ENCODE measurements around the gene AFAP1. TPM values are rescaled to one million over a fixed set of nuclear protein-coding genes. Genes with fewer than 3 reads are reported as not detected.

Gene AFAP1
- total and polyA plus RNA-seq, 2 of the 4 experiments (the other 2 are of a cell fraction): 48.2 to 80.9 TPM

DNA sequence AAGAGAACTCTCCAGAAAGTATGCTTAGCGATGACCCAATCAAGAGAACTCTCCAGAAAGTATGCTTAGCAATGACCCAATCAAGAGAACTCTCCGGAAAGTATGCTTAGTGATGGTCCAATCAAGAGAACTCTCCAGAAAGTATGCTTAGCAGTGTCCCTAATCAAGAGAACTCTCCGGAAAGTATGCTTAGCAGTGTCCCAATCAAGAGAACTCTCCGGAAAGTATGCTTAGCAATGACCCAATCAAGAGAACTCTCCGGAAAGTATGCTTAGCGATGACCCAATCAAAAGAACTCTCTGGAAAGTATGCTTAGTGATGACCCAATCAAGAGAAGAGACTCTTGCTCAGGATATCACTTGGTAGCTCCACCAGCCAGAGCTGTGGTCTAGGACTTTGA, 92.5 kb downstream of the AFAP1 start:
- no peak for DNase-seq
- no peak for ATAC-seq (ENCODE audit: low read depth)
- Histone ChIP-seq H3K27me3 (ENCODE audit: control insufficient read depth, insufficient read depth, low read length) (no peaks in the 10 kb centered on the region), H3K9me1 (ENCODE audit: insufficient read depth, low read length) (peaks cover 44% of the 10 kb centered on the region), H4K8ac (ENCODE audit: low read depth in 2 of 2, low read length in 2 of 2) (peak overlapping the region; percentile 94 to 96; a peak in 2 of 4 replicates), H2AFZ (replicated peaks; ENCODE audit: low read length, poor library complexity) (no peak overlapping the region), H3K9me3 (ENCODE audit: control insufficient read depth, insufficient read depth, low read length) (no peaks in the 10 kb centered on the region), H3K18ac (ENCODE audit: low read depth, low read length) (peak overlapping the region; percentile 62; the same call in 1 of the 2 replicates), H3K14ac (replicated peaks; ENCODE audit: low read depth, low read length) (peak overlapping the region; percentile 97; the same call in 1 of the 2 replicates), H4K20me1 (ENCODE audit: insufficient read depth, low read length) (peaks cover 3% of the 10 kb centered on the region; the same call in 1 of the 2 replicates), H2AK5ac (ENCODE audit: low read depth, low read length) (0 out of 2 replicates have a peak overlapping the region, but pooled peaks have one; percentile 18), H3K56ac (ENCODE audit: extremely low read depth, insufficient read depth, low read length) (no peak overlapping the region), H2BK120ac (ENCODE audit: low read depth, low read length) (peak overlapping the region; percentile 53; the same call in 1 of the 2 replicates), H3K36me3 (ENCODE audit: control insufficient read depth, insufficient read depth, low read length) (peaks cover 52% of the 10 kb centered on the region), H3K4ac (ENCODE audit: low read depth, low read length) (peak overlapping the region; percentile 61; the same call in 1 of the 2 replicates), H3K9ac (ENCODE audit: low read depth, low read length) (no peak overlapping the region), H3K4me2 (ENCODE audit: low read depth, low read length) (no peak overlapping the region), H4K5ac (ENCODE audit: low read depth, low read length) (peak overlapping the region; percentile 6; the same call in 1 of the 2 replicates), H3K4me3 (ENCODE audit: insufficient read depth, low read depth, low read length) (no peak overlapping the region), H2AK9ac (replicated peaks; ENCODE audit: low read depth, low read length, poor library complexity) (no peak overlapping the region), H2BK20ac (ENCODE audit: low read depth, low read length) (peak overlapping the region; percentile 22; the same call in 1 of the 2 replicates), H3K4me1 (ENCODE audit: control insufficient read depth, insufficient read depth, low read length) (peaks cover 35% of the 10 kb centered on the region), H3K27ac (ENCODE audit: insufficient read depth, low read length) (no peak overlapping the region), H2BK5ac (ENCODE audit: low read depth, low read length, poor library complexity, severe bottlenecking) (peak overlapping the region; percentile 100), H4K91ac (ENCODE audit: insufficient read depth, low read depth, low read length) (peak overlapping the region; percentile 72), H2BK15ac (ENCODE audit: low read depth, low read length) (peak overlapping the region; percentile 22; the same call in 2 of the 3 replicates), H3K79me1 (ENCODE audit: low read depth in 1 of 2, low read length in 2 of 2) (peaks cover 50 to 83% of the 10 kb centered on the region in 2 experiments), H3K23ac (ENCODE audit: low read depth, low read length) (no peak overlapping the region)
- TF ChIP-seq POLR2A (IDR thresholded peaks at IDR 0.05; ENCODE audit: low read depth, low read length) (no peak), NFE2L2 (IDR thresholded peaks at IDR 0.05; ENCODE audit: low read depth, low read length) (no peak), CHD1 (IDR thresholded peaks at IDR 0.05; ENCODE audit: low read depth, low read length) (no peak), MAFK (IDR thresholded peaks at IDR 0.05; ENCODE audit: low read depth, low read length) (no peak), RCOR1 (IDR thresholded peaks at IDR 0.05; ENCODE audit: insufficient replicate concordance, low read length) (no peak), RAD21 (IDR thresholded peaks at IDR 0.05; ENCODE audit: low read length) (no peak), FOS (IDR thresholded peaks at IDR 0.05; ENCODE audit: low read depth, low read length) (no peak), RFX5 (IDR thresholded peaks at IDR 0.05; ENCODE audit: low read depth, low read length) (no peak), USF2 (IDR thresholded peaks at IDR 0.05; ENCODE audit: low read depth, low read length) (no peak)
- TF ChIP-seq, protein P1, sequence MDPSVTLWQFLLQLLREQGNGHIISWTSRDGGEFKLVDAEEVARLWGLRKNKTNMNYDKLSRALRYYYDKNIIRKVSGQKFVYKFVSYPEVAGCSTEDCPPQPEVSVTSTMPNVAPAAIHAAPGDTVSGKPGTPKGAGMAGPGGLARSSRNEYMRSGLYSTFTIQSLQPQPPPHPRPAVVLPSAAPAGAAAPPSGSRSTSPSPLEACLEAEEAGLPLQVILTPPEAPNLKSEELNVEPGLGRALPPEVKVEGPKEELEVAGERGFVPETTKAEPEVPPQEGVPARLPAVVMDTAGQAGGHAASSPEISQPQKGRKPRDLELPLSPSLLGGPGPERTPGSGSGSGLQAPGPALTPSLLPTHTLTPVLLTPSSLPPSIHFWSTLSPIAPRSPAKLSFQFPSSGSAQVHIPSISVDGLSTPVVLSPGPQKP (IDR thresholded peaks at IDR 0.05; ENCODE audit: borderline replicate concordance, low read depth, low read length): no peak
- TF ChIP-seq, protein P2, sequence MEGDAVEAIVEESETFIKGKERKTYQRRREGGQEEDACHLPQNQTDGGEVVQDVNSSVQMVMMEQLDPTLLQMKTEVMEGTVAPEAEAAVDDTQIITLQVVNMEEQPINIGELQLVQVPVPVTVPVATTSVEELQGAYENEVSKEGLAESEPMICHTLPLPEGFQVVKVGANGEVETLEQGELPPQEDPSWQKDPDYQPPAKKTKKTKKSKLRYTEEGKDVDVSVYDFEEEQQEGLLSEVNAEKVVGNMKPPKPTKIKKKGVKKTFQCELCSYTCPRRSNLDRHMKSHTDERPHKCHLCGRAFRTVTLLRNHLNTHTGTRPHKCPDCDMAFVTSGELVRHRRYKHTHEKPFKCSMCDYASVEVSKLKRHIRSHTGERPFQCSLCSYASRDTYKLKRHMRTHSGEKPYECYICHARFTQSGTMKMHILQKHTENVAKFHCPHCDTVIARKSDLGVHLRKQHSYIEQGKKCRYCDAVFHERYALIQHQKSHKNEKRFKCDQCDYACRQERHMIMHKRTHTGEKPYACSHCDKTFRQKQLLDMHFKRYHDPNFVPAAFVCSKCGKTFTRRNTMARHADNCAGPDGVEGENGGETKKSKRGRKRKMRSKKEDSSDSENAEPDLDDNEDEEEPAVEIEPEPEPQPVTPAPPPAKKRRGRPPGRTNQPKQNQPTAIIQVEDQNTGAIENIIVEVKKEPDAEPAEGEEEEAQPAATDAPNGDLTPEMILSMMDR (conservative IDR thresholded peaks at IDR 0.05; ENCODE audit: low read depth, low read length): no peak
- intact Hi-C loops (cut with micrococcal nuclease) (no loop called here), in situ Hi-C loops (cut with MboI; ENCODE audit: low sequenced_read_pairs) (no loop called here), dilution Hi-C loops (cut with HindIII; ENCODE audit: low sequenced_read_pairs, unreplicated experiment) (no loop called here)
- WGBS, 2 experiments (ENCODE audit: extremely low coverage in 2 of 2, insufficient read length in 1 of 2): 100% methylated on average over 4 of the region's 6 CpGs; no CpG with 5 or more reads in 1 of the 2 experiments
- ChIA-PET CTCF (no interaction called here), POLR2A (ENCODE audit: unreplicated experiment) (no interaction called here)
- no TSS peak for BruUV-seq (replicated peaks)

Data from IMR-90 (cell line).